T follicular helper cell (primary cell): ENCODE results near the gene MTRFR.

Experiments used
- DNase-seq: peaks from one replicate; pipeline ENCODE4 v3.0.0-alpha.2; 2020; ENCODE audit warnings: low read depth

Gene MTRFR

GRCh38 chr12:123270214-123271000, 37.2 kb downstream of the MTRFR start:
- DNase-seq = no peak

- DNase-seq = peak; percentile 65
These were observed 37.9 kb downstream of the MTRFR start for GRCh38 chr12:123271001-123271668.

GRCh38 chr12:123273166-123273565, 39.9 kb downstream of the MTRFR start:
- DNase-seq = no peak

- no peak for DNase-seq
These were observed 44.9 kb downstream of the MTRFR start for GRCh38 chr12:123278101-123278627.

GRCh38 chr12:123280971-123281370, 47.7 kb downstream of the MTRFR start:
- DNase-seq = no peak

- no peak for DNase-seq
These were observed 48.9 kb downstream of the MTRFR start for GRCh38 chr12:123282111-123282510.

- no peak for DNase-seq
These were observed 50.2 kb downstream of the MTRFR start for GRCh38 chr12:123283461-123283860.

- DNase-seq = no peak
These were observed 51.4 kb downstream of the MTRFR start for GRCh38 chr12:123284669-123285068.

GRCh38 chr12:123286652-123287373, 53.6 kb downstream of the MTRFR start:
- no peak for DNase-seq

- DNase-seq = no peak
These were observed 55.6 kb downstream of the MTRFR start for GRCh38 chr12:123288751-123289346.

- DNase-seq = no peak
These were observed 56.7 kb downstream of the MTRFR start for GRCh38 chr12:123289911-123290310.

- DNase-seq = no peak
These were observed 60.0 kb downstream of the MTRFR start for GRCh38 chr12:123293178-123293760.

- no peak for DNase-seq
These were observed 71.9 kb downstream of the MTRFR start for GRCh38 chr12:123305136-123305535.

- no peak for DNase-seq
These were observed 73.0 kb downstream of the MTRFR start for GRCh38 chr12:123306200-123306599.
